Measurements from ENCODE around the gene ENDOU. TPM values are rescaled to one million over a fixed set of nuclear protein-coding genes. Genes with fewer than 3 reads are reported as not detected.
"Not testable (repeated sequence)": the region's sequence is repeated elsewhere in the genome, so short reads cannot be mapped to it uniquely, and the experiment has no call there.

Gene ENDOU
- total and polyA plus RNA-seq, 4 donors, result 0.07 to 0.45 (median 0.31) TPM; not detected in 1

DNA sequence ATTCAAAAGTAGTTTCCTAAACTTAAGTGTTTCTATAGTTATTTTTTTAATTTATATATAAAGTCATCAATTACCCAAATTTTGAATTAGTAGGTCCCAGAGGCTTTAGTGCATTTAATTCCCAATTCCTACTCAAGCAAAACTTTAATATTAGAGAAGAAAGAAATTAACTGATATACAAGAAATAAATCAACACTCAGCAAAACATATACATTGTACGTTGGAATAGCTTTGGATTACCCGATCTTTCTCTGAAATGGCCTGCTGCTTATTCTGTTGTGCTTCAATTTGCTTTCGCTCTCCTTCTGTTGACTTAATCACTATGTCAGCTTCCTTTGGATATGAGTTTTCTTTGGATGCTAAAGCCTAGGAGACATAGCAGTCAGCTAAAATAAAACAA, 37.7 kb downstream of the ENDOU start:
- Histone ChIP-seq H3K27me3 (ENCODE audit: control insufficient read depth in 3 of 3, insufficient read depth in 3 of 3, low read length in 2 of 3) (no peaks in the 10 kb centered on the region), H3K9ac (ENCODE audit: insufficient read depth in 1 of 2, low read length in 2 of 2) (no peak overlapping the region), H3K9me3 (ENCODE audit: control insufficient read depth in 4 of 4, insufficient read depth in 3 of 4, low read length in 3 of 4) (no peaks in the 10 kb centered on the region), H3K36me3 (ENCODE audit: control insufficient read depth in 4 of 4, insufficient read depth in 4 of 4, low read length in 4 of 4) (peaks cover 6 to 21% (median 9%) of the 10 kb centered on the region in 4 donors), H3K27ac (ENCODE audit: low read depth in 1 of 2, low read length in 1 of 2) (no peak overlapping the region), H3K4me3 (no peak overlapping the region), H3K4me1 (ENCODE audit: control insufficient read depth in 5 of 5, insufficient read depth in 5 of 5, low read length in 5 of 5) (no peaks in the 10 kb centered on the region)
- no peak for TF ChIP-seq CTCF (IDR thresholded peaks at IDR 0.05; ENCODE audit: control extremely low read depth, extremely low read depth)
- no peak for DNase-seq
- WGBS, 2 donors, result 93 to 95% methylated on average over 3 of the region's 3 CpGs
- ATAC-seq (ENCODE audit: insufficient read depth, low FRiP score), result no peak

DNA sequence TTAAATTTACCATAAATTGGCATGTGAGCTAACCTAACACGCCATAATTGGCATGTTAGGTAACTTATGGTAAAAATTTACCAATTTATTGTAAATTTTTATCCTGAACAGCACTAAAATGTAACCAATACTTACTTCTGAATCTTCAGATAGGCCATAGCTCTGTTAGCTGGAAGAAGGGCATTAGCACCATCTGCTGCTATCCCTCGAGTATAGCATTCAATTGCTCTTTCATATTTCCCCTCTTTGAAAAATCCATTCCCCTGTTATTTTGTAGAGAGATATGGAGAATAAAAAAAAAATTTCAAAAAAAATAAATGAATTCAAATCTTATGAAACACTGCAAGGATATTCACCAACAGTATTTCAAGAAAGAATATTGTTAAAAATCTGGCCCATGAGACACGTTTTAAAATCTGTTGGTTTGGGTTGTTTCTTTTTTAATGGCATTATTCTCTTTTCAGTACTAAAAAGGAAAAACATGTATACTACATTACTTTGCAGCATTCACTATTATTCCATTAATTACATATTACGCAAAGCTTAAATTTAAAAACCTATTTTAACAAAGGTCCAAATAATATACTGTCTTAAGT, 38.5 kb downstream of the ENDOU start:
- Histone ChIP-seq H3K4me1 (ENCODE audit: control insufficient read depth in 5 of 5, insufficient read depth in 5 of 5, low read length in 5 of 5) (no peaks in the 10 kb centered on the region), H3K36me3 (ENCODE audit: control insufficient read depth in 4 of 4, insufficient read depth in 4 of 4, low read length in 4 of 4) (peaks cover 2 to 16% (median 3%) of the 10 kb centered on the region in 4 donors), H3K4me3 (no peak overlapping the region), H3K27ac (ENCODE audit: low read depth in 1 of 2, low read length in 1 of 2) (no peak overlapping the region), H3K9ac (ENCODE audit: insufficient read depth in 1 of 2, low read length in 2 of 2) (no peak overlapping the region), H3K27me3 (ENCODE audit: control insufficient read depth in 3 of 3, insufficient read depth in 3 of 3, low read length in 2 of 3) (no peaks in the 10 kb centered on the region), H3K9me3 (ENCODE audit: control insufficient read depth in 4 of 4, insufficient read depth in 3 of 4, low read length in 3 of 4) (no peaks in the 10 kb centered on the region)
- TF ChIP-seq CTCF (IDR thresholded peaks at IDR 0.05; ENCODE audit: control extremely low read depth, extremely low read depth), result no peak
- WGBS, 2 donors, result 76% methylated on average over 4 of the region's 4 CpGs
- DNase-seq, result peak; percentile 33 to 71 (median 62)
- no peak for ATAC-seq (ENCODE audit: insufficient read depth, low FRiP score)

- H3K27ac ChIP-seq (ENCODE audit: low read depth in 1 of 2, low read length in 1 of 2), result no peak overlapping the region
- no peak overlapping the region for H3K4me3 ChIP-seq
- H3K27me3 ChIP-seq (ENCODE audit: control insufficient read depth in 3 of 3, insufficient read depth in 3 of 3, low read length in 2 of 3), result no peaks in the 10 kb centered on the region
- no peak for TF ChIP-seq CTCF (IDR thresholded peaks at IDR 0.05; ENCODE audit: control extremely low read depth, extremely low read depth)
- ATAC-seq (ENCODE audit: insufficient read depth, low FRiP score), result no peak
- DNase-seq, result no peak
- H3K9ac ChIP-seq (ENCODE audit: insufficient read depth in 1 of 2, low read length in 2 of 2), result no peak overlapping the region
- peaks cover 2 to 14% (median 12%) of the 10 kb centered on the region in 4 donors for H3K36me3 ChIP-seq (ENCODE audit: control insufficient read depth in 4 of 4, insufficient read depth in 4 of 4, low read length in 4 of 4)
- H3K4me1 ChIP-seq (ENCODE audit: control insufficient read depth in 5 of 5, insufficient read depth in 5 of 5, low read length in 5 of 5), result no peaks in the 10 kb centered on the region
- 69 to 97% methylated on average over 2 of the region's 2 CpGs for WGBS, 2 donors
- no peaks in the 10 kb centered on the region for H3K9me3 ChIP-seq (ENCODE audit: control insufficient read depth in 4 of 4, insufficient read depth in 3 of 4, low read length in 3 of 4)
Observed at GRCh38 chr12:47679785-47680184, 45.5 kb downstream of the ENDOU start.

- H3K36me3 ChIP-seq (ENCODE audit: control insufficient read depth in 4 of 4, insufficient read depth in 4 of 4, low read length in 4 of 4), result peaks cover 2 to 20% (median 5%) of the 10 kb centered on the region in 4 donors
- no peak for DNase-seq
- no peaks in the 10 kb centered on the region for H3K9me3 ChIP-seq (ENCODE audit: control insufficient read depth in 4 of 4, insufficient read depth in 3 of 4, low read length in 3 of 4)
- 91 to 95% methylated on average over 2 of the region's 2 CpGs for WGBS, 2 donors
- TF ChIP-seq CTCF (IDR thresholded peaks at IDR 0.05; ENCODE audit: control extremely low read depth, extremely low read depth), result no peak
- H3K4me3 ChIP-seq, result no peak overlapping the region
- ATAC-seq (ENCODE audit: insufficient read depth, low FRiP score), result no peak
- H3K27me3 ChIP-seq (ENCODE audit: control insufficient read depth in 3 of 3, insufficient read depth in 3 of 3, low read length in 2 of 3), result no peaks in the 10 kb centered on the region
- H3K4me1 ChIP-seq (ENCODE audit: control insufficient read depth in 5 of 5, insufficient read depth in 5 of 5, low read length in 5 of 5), result peaks cover 0 to 3% (median 0%) of the 10 kb centered on the region in 5 donors
- H3K27ac ChIP-seq (ENCODE audit: low read depth in 1 of 2, low read length in 1 of 2), result no peak overlapping the region
- no peak overlapping the region for H3K9ac ChIP-seq (ENCODE audit: insufficient read depth in 1 of 2, low read length in 2 of 2)
Observed at GRCh38 chr12:47672068-47672467, 53.2 kb downstream of the ENDOU start.

- 92 to 93% methylated on average over 6 of the region's 6 CpGs for WGBS, 2 donors
- H3K9me3 ChIP-seq (ENCODE audit: control insufficient read depth in 4 of 4, insufficient read depth in 3 of 4, low read length in 3 of 4); H3K9ac ChIP-seq (ENCODE audit: insufficient read depth in 1 of 2, low read length in 2 of 2); H3K4me3 ChIP-seq; DNase-seq; H3K27me3 ChIP-seq (ENCODE audit: control insufficient read depth in 3 of 3, insufficient read depth in 3 of 3, low read length in 2 of 3); H3K27ac ChIP-seq (ENCODE audit: low read depth in 1 of 2, low read length in 1 of 2); ATAC-seq (ENCODE audit: insufficient read depth, low FRiP score); H3K4me1 ChIP-seq (ENCODE audit: control insufficient read depth in 5 of 5, insufficient read depth in 5 of 5, low read length in 5 of 5): not testable (repeated sequence)
- H3K36me3 ChIP-seq (ENCODE audit: control insufficient read depth in 4 of 4, insufficient read depth in 4 of 4, low read length in 4 of 4), result peaks cover 6 to 26% (median 9%) of the 10 kb centered on the region in 4 donors
Observed at GRCh38 chr12:47667935-47668334, 57.4 kb downstream of the ENDOU start.

Data from lung (tissue), 12 donors.